Thyroid gland (tissue), 4 donors: ENCODE measurements around the gene SHROOM3. TPM values are rescaled to one million over a fixed set of nuclear protein-coding genes. Genes with fewer than 3 reads are reported as not detected.

ENCODE experiments used
- DNase-seq, 2 donors: peaks; one replicate each; pipeline ENCODE4 v3.0.0-alpha.2; 2019
- H3K27ac ChIP-seq, 3 donors: fragments of 200-600 bp; sonication (generic); 1 replicate in 2 of 3; 2 replicates in 1 of 3; pipeline ENCODE4 v1.5.1; 2016 to 2019; ENCODE audit warnings: mild to moderate bottlenecking in 1 of 3, moderate library complexity in 1 of 3
- H3K27me3 ChIP-seq: fragments of 200-600 bp; sonication (generic); one replicate; pipeline ENCODE4 v1.5.1; 2019
- H3K36me3 ChIP-seq, 2 donors: fragments of 200-600 bp; sonication (generic); one replicate each; pipeline ENCODE4 v1.5.1; 2016 to 2019
- H3K4me1 ChIP-seq, 2 donors: fragments of 200-600 bp; sonication (generic); one replicate each; pipeline ENCODE4 v1.5.1; 2017 to 2019
- H3K4me3 ChIP-seq, 3 donors: fragments of 200-600 bp; sonication (generic); replicated peaks in 1 of 3; 1 replicate in 2 of 3; 2 replicates in 1 of 3; pipeline ENCODE4 v1.5.1; 2016; ENCODE audit warnings: mild to moderate bottlenecking in 1 of 3
- H3K9me3 ChIP-seq: fragments of 200-600 bp; sonication (generic); one replicate; pipeline ENCODE4 v1.5.1; 2017
- POLR2A ChIP-seq, 2 donors: fragments of 450-650 bp; IDR thresholded peaks; one replicate each; pipeline ENCODE4 v1.6.1; 2017; ENCODE audit warnings: antibody characterized with exemption in 2 of 2, mild to moderate bottlenecking in 2 of 2, moderate library complexity in 1 of 2
- WGBS, 2 donors: methylation state at CpG; one replicate each; pipeline ENCODE4 v1.1.5; 2017; 5-methylcytosine and 5-hydroxymethylcytosine counted together
- intact Hi-C: fragments of 100-400 bp; cut with DNase I; formaldehyde crosslinking; loops from one replicate; pipeline ENCODE4 v1.15.1; 2023
- total RNA-seq, 4 donors: library from RNA; depleted of rRNA; stranded (reverse); fragments of >200 nt; gene quantifications; one replicate each; pipeline ENCODE4 v1.2.3, GENCODE V29; 2016
- TF ChIP-seq, protein P1 (sequence below), 6 experiments: fragments of 200-600 bp in 3 of 6; fragments of 450-650 bp in 3 of 6; sonication (generic) in 3 of 6; IDR thresholded peaks; one replicate each; pipeline ENCODE4 v1.5.1; 2016 to 2019; ENCODE audit warnings: antibody characterized with exemption in 6 of 6, mild to moderate bottlenecking in 2 of 6, inconsistent platforms in 1 of 6, moderate library complexity in 1 of 6

The SHROOM3 gene
- total RNA-seq, 4 donors from 2014 or later = 41.7 to 77.8 (median 62.0) TPM

- H3K36me3 ChIP-seq = no peaks in the 10 kb centered on the region
- no peak overlapping the region for H3K4me3 ChIP-seq
- 90 to 94% methylated on average over 14 of the region's 14 CpGs for WGBS, 2 donors
- H3K9me3 ChIP-seq = no peaks in the 10 kb centered on the region
- TF ChIP-seq POLR2A (IDR thresholded peaks at IDR 0.05) = no peak
- TF ChIP-seq, protein P1, sequence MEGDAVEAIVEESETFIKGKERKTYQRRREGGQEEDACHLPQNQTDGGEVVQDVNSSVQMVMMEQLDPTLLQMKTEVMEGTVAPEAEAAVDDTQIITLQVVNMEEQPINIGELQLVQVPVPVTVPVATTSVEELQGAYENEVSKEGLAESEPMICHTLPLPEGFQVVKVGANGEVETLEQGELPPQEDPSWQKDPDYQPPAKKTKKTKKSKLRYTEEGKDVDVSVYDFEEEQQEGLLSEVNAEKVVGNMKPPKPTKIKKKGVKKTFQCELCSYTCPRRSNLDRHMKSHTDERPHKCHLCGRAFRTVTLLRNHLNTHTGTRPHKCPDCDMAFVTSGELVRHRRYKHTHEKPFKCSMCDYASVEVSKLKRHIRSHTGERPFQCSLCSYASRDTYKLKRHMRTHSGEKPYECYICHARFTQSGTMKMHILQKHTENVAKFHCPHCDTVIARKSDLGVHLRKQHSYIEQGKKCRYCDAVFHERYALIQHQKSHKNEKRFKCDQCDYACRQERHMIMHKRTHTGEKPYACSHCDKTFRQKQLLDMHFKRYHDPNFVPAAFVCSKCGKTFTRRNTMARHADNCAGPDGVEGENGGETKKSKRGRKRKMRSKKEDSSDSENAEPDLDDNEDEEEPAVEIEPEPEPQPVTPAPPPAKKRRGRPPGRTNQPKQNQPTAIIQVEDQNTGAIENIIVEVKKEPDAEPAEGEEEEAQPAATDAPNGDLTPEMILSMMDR (IDR thresholded peaks at IDR 0.05) = no peak
- peaks cover 4 to 5% of the 10 kb centered on the region in 2 donors for H3K4me1 ChIP-seq
- H3K27me3 ChIP-seq = no peaks in the 10 kb centered on the region
- intact Hi-C loops = no loop called here
- no peak overlapping the region for H3K27ac ChIP-seq
- no peak for DNase-seq
Observed at GRCh38 chr4:76765473-76766183, 330.6 kb downstream of the SHROOM3 start.

DNA sequence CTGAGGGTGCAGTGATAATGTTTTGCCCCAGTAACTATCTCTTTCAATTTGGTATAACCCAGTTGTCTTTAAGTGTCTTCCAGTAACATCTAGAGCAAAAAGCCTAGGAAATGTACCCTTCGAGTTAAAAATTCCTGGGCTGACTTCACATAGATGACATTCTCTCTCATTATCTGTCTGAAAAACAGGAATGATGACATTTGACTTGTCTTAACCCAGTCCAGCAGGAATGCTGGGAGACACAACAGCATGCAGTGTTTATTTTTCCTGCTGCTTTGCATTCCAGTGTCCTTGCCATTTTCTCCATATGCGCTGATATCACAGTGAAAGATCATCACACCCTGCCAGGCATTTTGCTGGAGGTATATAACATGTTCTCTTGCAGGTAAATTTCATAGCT, 333.0 kb downstream of the SHROOM3 start:
- DNase-seq = no peak
- H3K36me3 ChIP-seq = peaks cover 0 to 8% of the 10 kb centered on the region in 2 donors
- no peak overlapping the region for H3K4me3 ChIP-seq
- no peaks in the 10 kb centered on the region for H3K9me3 ChIP-seq
- H3K27me3 ChIP-seq = no peaks in the 10 kb centered on the region
- intact Hi-C loops = no loop called here
- TF ChIP-seq POLR2A (IDR thresholded peaks at IDR 0.05) = no peak
- TF ChIP-seq, protein P1 (IDR thresholded peaks at IDR 0.05) = no peak
- H3K4me1 ChIP-seq = peaks cover 4 to 5% of the 10 kb centered on the region in 2 donors
- 44 to 71% methylated on average over 2 of the region's 2 CpGs for WGBS, 2 donors
- no peak overlapping the region for H3K27ac ChIP-seq

GRCh38 chr4:76772498-76773106, 337.6 kb downstream of the SHROOM3 start:
- DNase-seq = no peak
- 74 to 80% methylated on average over 5 of the region's 5 CpGs for WGBS, 2 donors
- Histone ChIP-seq H3K4me1 (peaks cover 14 to 18% of the 10 kb centered on the region in 2 donors), H3K9me3 (no peaks in the 10 kb centered on the region), H3K4me3 (no peak overlapping the region), H3K27ac (no peak overlapping the region), H3K27me3 (no peaks in the 10 kb centered on the region), H3K36me3 (peaks cover 0 to 8% of the 10 kb centered on the region in 2 donors)
- intact Hi-C loops = no loop called here
- TF ChIP-seq POLR2A (IDR thresholded peaks at IDR 0.05) = no peak
- TF ChIP-seq, protein P1 (IDR thresholded peaks at IDR 0.05) = no peak

- no peak overlapping the region for H3K4me3 ChIP-seq
- H3K9me3 ChIP-seq = no peaks in the 10 kb centered on the region
- no peak for DNase-seq
- H3K4me1 ChIP-seq = peaks cover 11 to 14% of the 10 kb centered on the region in 2 donors
- no peaks in the 10 kb centered on the region for H3K27me3 ChIP-seq
- TF ChIP-seq, protein P1 (IDR thresholded peaks at IDR 0.05) = no peak
- no peak for TF ChIP-seq POLR2A (IDR thresholded peaks at IDR 0.05)
- intact Hi-C loops = no loop called here
- H3K36me3 ChIP-seq = peaks cover 0 to 8% of the 10 kb centered on the region in 2 donors
- H3K27ac ChIP-seq = peak overlapping the region; percentile 5 to 21 (median 13)
Observed at GRCh38 chr4:76773766-76774165, 338.7 kb downstream of the SHROOM3 start.
